Suprapubic skin (tissue), 3 donors: Measurements from ENCODE around the gene MED29.

ENCODE experiments used
- CTCF ChIP-seq, 2 donors: fragments of 200-600 bp in 1 of 2; fragments of 450-650 bp in 1 of 2; sonication (generic) in 1 of 2; IDR thresholded peaks; one replicate each; pipeline ENCODE4 v1.5.1; 2016 to 2019; ENCODE audit warnings: antibody characterized with exemption in 2 of 2, mild to moderate bottlenecking in 1 of 2, moderate library complexity in 1 of 2
- POLR2AphosphoS5 ChIP-seq, 3 donors: sonication (generic); formaldehyde crosslinking; IDR thresholded peaks; one replicate each; pipeline ENCODE4 v1.6.1; 2017; ENCODE audit warnings: antibody characterized with exemption in 3 of 3

DNA sequence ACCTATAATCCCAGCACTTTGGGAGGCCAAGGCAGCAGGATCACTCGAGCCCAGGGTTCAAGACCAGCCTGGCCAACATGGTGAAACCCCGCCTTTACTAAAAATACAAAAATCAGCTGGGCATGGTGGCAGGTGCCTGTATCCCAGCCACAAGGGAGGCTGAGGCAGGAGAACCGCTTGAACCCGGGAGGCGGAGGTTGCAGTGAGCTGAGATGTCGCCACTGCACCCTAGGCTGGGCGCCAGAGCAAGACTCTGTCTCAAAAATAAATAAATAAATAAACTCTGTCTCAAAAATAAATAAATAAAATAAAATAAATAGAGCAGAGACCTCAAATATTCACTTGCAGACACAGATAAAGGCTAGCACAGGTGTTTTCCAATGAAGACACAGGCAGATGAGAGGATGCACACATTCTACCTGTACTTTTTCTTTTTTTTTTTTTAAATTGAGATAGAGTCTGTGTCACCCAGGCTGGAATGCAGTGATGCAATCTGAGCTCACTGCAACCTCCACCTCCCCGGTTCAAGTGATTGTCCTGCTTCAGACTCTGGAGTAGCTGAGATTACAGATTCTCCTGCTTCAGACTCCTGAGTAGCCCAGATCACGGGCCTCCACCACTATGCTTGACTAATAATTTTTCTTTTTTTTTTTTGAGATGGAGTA is 47.2 kb downstream of the MED29 start:
- no peak for TF ChIP-seq POLR2AphosphoS5 (IDR thresholded peaks at IDR 0.05)
- no peak for TF ChIP-seq CTCF (IDR thresholded peaks at IDR 0.05)
